ENCODE results near the gene UFSP1.
"Not testable (repeated sequence)": the region's sequence is repeated elsewhere in the genome, so short reads cannot be mapped to it uniquely, and the experiment has no call there.

Gene UFSP1

DNA sequence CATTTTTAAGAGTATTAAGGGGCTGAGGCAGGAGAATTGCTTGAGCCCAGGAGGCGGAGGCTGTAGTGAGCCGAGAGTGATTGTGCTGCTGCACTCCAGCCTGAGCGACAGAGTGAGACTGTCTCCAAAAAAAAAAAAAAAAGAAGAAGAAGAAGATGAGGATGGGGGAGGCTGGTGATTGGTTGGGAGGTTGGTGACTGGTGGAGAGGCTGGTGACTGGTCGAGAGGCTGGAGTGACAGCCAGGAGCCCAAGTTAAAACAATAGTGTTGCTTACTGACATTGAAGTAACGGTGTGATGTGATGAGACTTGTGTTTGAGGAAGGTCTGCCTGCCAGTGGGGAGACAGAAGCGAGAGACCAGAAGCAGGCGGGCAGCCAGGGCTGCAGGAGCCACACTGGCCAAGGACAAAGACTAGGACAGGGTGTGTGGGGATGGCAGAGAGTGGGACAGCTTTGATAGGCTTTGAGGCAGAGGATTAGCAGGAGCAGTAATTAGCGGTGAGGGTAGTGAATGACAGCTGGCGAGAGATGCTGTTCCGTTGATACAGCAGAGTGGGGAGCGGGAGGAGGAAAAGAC is 9.7 kb downstream of the UFSP1 start:
- no peak for DNase-seq

DNA sequence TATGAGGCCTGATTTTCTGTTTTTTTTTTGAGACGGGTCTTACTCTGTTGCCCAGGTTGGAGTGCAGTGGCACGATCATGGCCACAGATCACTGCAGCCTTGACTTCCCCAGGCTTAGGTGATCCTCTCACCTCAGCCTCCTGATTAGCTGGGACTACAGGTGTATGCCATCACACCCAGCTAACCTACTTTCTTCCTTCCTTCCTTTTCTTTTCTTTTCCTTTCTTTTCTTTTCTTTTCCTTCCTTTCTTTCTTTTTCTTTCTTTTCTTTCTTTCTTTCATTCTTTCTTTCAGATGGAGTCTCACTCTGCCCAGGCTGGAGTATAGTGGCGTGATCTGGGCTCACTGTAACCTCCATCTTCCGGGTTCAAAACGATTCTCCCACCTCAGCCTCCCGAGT is 10.8 kb downstream of the UFSP1 start:
- DNase-seq: no peak

DNA sequence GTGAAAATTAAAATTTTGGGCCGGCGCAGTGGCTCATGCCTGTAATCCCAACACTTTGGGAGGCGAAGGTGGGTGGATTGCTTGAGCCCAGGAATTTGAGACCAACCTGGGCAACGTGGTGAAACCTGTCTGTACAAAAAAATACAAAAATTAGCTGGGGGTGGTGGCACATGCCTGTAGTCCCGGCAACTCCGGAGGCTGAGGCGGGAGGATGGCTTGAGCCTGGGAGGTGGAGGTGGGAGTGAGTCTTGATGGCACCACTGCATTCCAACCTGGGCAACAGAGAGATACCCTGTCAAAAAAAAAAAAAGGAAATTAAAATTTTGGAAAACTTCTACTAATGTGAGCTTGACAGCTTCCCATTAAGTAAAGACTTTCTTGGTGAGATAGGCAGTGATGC is 11.5 kb downstream of the UFSP1 start:
- DNase-seq: no peak

DNA sequence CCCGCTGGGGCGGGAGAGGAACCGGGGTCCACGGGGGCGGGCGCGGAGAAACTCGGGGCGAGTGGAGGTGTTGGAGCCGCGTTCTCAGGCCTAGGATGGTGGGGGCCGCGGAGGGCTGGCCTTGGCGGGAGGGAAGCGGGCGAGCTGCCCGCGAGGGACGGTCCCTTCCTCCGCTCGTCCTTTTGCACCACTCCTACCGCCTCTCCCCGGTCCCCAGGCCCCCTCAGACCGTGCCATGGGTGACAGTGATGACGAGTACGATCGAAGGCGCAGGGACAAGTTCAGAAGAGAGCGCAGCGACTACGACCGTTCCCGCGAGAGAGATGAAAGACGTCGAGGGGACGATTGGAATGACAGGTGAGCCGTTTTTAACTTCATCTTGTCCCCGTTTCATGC is 14.2 kb downstream of the UFSP1 start:
- DNase-seq: peak; percentile 26

DNA sequence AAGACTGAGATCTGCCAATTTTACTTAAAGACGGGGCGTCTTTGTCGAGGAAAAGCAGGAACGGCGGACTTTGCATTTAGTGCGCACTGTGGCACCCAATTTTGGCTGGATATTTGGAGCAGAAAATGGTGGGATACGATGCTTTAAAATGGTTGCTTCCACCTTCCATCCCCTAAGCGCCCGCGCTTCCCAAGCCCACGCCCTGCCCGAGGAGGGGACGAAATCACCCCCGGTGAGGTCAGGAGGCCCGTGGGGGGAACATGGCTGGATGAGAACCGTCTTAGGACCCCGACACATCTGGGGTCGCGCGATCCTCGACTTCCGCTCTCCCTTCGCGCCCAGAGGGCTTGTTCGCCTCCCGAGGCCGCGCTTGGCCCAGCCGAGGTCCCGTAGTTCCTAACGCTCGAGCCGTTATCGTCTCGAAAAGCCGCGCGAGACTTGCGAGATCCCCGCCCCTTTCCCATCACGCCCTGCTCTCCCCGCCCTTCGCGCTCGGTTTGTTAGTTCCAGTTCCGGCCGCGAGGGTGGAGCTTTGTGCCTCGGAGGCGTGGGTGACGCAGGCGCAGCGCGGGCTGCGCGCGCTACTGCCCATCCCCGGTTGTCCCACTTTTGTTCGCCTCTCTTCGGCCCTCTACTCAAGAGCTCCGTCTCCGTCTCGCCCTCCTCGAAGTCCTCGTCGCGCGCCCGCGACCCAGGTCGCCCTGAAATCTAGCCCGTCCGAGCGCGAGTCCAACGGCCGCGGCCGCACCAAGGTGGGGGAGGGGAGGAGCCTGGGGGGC is 14.7 kb downstream of the UFSP1 start, which contains the start of gene SRRT:
TSS of gene SRRT (plus strand) at position 527 of the 779 bp plus-strand sequence. CDS start 488 bp downstream, outside the sequence.
- peak; percentile 99 for DNase-seq

DNA sequence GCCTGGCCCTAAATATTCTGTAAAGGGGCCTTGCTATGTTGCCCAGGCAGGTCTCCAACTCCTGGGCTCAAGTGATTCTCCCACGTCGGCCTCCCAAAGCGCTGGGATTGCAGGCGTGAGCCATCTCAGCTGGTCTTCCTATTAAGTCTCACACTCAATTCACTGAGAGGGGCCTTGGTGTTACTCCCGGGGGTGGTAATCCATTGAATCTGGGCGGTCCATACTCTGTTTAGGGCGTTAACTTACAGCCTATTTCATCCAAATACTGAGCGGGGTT is 15.3 kb downstream of the UFSP1 start:
- no peak for DNase-seq

DNA sequence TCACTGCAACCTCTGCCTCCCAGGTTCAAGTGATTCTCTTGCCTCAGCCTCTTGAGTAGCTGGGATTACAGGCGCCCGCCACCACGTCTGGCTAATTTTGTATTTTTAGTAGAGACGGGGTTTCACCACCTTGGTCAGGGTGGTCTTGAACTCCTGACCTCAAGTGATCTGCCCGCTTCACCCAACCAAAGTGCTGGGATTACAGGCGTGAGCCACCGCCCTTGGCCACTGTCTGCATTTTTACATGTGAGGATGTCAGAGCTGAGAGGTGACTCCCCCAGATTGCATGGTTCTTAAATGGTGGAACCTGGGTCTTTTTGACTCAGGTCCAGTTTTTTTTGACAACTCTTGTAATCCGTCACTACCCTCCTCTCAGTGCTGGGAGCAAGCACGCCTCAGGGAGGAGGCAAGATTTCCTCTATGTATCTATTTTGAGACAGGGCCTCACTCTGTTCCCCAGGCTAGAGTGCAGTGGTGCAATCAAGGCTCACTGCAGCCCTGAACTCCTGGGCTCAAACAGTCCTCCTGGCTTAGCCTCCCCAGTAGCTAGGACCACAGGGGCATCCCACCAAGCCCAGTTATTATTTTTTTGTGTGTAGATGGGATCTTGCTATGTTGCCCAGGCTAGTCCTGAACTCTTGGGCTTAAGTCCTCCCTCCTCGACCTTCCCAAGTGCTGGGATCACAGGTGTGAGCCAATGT is 15.8 kb downstream of the UFSP1 start:
- DNase-seq: no peak

DNA sequence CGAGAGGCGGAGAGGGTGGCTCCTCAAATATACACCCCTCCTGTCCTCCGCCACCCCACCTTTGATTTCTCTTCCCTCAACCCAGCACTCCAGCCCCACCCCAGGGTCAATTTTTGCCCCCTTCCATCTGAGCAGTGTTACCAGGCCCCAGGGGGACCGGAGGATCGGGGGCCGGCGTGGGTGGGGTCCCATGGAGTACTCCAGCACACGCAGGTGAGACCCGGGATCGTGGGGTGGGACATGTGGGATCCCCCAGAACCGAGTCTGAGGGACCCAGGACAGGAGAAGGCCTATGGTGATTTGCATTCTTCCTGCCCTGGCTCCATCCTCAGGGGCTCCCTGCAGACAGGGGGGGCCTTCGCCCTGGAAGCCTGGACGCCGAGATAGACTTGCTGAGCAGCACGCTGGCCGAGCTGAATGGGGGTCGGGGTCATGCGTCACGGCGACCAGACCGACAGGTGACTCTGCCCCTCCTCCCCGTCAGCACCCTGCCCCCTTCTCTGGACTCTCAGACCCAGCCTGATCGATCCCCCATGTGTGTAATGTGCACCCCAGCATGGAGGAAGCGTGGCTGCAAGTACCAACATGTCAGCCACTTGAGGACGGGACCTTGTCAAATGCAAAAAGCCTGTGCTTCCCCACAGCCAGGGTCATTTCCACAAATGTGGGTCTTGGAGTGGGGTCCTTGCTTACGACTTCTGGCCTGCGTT is 21.6 kb downstream of the UFSP1 start:
- no peak for DNase-seq

- no peak for DNase-seq
These were observed 22.3 kb downstream of the UFSP1 start, which contains the start of gene TRIP6 for GRCh38 chr7:100867040-100867775. Gene TRIP6, plus strand, starts transcription at chr7:100867387. Its CDS starts 111 bp downstream, at chr7:100867498.

DNA sequence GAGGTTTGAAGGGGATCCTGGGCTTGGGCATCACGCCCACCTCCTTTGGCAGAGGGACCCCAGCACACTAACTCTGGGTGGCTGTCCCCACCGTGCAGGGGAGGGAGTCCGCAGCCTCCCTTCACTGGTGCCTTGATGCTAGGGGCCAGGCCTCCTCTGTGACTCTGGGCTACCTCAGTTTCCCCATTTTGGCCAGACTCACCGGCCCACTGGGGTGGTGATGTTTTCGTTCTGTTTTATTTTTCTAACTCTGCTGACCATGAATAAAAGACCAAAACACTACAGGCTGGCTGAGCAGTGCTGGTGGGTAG is 22.8 kb downstream of the UFSP1 start:
- DNase-seq: no peak

GRCh38 chr7:100865938-100866728 is 23.4 kb downstream of the UFSP1 start:
- no peak for DNase-seq

- DNase-seq: no peak
These were observed 24.1 kb downstream of the UFSP1 start for GRCh38 chr7:100865372-100865911.

DNA sequence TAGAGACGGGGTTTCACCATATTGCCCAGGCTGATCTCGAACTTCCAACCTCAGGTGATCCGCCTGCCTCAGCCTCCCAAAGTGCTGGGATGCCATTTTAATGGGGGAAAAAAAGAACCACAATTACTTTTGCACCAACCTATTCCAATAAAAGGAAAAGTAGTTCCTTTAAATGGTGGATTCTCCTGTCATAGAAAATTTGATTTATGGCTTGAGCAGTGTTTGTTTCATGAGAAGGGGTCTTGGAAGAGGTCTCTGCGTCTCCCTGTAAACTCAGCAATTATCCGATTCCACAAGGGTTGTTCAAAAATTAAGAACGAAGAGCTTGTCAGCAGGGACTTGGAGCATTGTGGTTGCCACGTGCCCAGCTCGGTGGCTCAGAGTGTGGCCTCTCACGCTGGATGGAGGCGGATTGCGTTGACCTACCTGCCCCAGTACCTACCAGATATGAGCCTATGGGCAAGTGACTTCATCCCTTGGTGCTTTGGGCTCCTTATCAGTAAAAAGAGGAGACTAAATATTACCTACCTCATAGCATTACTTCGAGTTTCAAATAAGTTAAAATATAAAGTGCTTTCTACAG is 25.2 kb downstream of the UFSP1 start:
- DNase-seq: no peak

DNA sequence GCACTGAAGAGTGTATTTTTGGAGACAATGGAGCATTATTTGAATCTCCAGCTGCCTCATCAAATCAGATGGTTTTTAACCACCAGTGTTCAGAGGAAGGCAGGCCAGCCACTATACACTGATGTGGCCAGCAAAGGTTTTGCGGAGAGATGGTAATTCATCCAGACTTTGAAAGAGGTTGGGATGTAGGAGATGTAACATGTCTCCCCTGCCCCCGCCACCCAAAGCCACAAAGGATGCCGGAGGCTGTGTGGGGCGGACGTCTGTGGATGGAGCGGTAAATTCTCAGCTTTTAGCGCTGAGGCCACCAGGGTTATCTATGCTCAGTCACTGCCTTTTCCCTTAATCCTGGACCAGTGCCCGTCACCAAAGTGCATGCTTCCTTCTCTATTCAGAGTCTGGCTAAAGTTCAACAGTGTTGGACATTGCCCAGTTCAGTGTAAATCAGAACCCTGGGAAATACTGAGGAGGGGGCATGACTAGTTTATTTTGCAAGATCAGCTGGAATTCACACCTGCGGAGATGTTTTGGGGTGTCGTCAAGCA is 26.0 kb downstream of the UFSP1 start:
- DNase-seq: no peak

- no peak for DNase-seq
These were observed 27.9 kb downstream of the UFSP1 start for GRCh38 chr7:100861616-100861985.

GRCh38 chr7:100860702-100861615 is 28.6 kb downstream of the UFSP1 start:
- DNase-seq: no peak

GRCh38 chr7:100859856-100860255 is 29.7 kb downstream of the UFSP1 start:
- DNase-seq: no peak

DNA sequence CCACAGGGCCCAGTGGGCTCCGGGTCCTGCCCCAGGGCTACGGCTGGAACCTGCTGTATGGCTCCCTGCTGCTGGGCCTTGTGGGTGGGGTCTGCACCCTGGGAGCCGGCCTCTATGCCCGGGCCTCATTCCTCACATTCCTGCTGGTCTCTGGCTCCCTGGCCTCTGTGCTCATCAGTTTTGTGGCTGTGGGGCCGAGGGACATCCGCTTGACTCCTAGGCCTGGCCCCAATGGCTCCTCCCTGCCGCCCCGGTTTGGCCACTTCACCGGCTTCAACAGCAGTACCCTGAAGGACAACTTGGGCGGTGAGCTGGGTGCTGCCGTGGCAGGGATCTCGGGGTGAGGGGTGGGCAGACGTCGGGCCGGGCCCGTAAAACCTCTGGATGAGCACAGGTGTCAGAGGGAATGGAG is 32.6 kb downstream of the UFSP1 start:
- DNase-seq: no peak

- DNase-seq: no peak
These were observed 34.0 kb downstream of the UFSP1 start for GRCh38 chr7:100855515-100855914.

GRCh38 chr7:100854899-100855298 is 34.6 kb downstream of the UFSP1 start:
- DNase-seq: not testable (repeated sequence)

All from NCI-H345 (cell line).